SU-DHL-6 (cell line): ENCODE measurements around the gene NT5DC1.

Experiments used
- EZH2phosphoT487 ChIP-seq: fragments of 200-600 bp; sonication (generic), shearing (Covaris generic); conservative IDR thresholded peaks from 2 replicates; pipeline ENCODE4 v1.6.1; 2018; ENCODE audit warnings: mild to moderate bottlenecking, antibody characterized with exemption, low read length, moderate library complexity, mixed read lengths
- TF ChIP-seq, protein P1 (sequence below): fragments of 200-600 bp; sonication (generic); IDR thresholded peaks from one replicate; pipeline ENCODE4 v1.5.1; 2017; ENCODE audit warnings: antibody characterized with exemption, mild to moderate bottlenecking, low read length, moderate library complexity; ENCODE audit not compliant: insufficient read depth, poor library complexity, severe bottlenecking

DNA sequence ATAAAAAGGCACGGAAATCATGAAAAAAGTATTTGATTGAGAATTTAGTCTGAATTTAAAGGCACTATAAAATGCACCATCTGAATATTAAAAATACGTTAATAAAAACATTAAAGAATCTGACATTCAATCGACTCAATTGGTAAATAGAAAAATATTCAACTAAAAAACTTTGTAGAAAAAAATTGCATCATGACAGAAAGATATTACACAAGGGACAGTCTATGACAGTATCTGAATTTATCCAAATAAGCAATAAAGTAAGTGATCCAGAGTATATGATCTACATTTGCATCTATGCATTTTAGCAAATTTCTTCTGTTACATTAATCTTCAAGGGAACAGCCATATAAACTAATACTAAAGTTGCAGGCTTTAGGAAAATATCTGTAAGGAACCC, 49.4 kb upstream of the NT5DC1 start:
- TF ChIP-seq, protein P1, sequence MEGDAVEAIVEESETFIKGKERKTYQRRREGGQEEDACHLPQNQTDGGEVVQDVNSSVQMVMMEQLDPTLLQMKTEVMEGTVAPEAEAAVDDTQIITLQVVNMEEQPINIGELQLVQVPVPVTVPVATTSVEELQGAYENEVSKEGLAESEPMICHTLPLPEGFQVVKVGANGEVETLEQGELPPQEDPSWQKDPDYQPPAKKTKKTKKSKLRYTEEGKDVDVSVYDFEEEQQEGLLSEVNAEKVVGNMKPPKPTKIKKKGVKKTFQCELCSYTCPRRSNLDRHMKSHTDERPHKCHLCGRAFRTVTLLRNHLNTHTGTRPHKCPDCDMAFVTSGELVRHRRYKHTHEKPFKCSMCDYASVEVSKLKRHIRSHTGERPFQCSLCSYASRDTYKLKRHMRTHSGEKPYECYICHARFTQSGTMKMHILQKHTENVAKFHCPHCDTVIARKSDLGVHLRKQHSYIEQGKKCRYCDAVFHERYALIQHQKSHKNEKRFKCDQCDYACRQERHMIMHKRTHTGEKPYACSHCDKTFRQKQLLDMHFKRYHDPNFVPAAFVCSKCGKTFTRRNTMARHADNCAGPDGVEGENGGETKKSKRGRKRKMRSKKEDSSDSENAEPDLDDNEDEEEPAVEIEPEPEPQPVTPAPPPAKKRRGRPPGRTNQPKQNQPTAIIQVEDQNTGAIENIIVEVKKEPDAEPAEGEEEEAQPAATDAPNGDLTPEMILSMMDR, result no peak
- no peak for TF ChIP-seq EZH2phosphoT487
